ENCODE measurements around the gene SRD5A1. TPM values are rescaled to one million over a fixed set of nuclear protein-coding genes. Genes with fewer than 3 reads are reported as not detected.

SRD5A1 gene
- total RNA-seq, 2 donors from 2014 or later: 15.9 to 17.4 TPM

- Histone ChIP-seq H3K27ac (no peak overlapping the region), H3K27me3 (no peaks in the 10 kb centered on the region), H3K9me3 (no peaks in the 10 kb centered on the region), H3K4me3 (no peak overlapping the region), H3K9ac (ENCODE audit: low read depth in 2 of 2, low read length in 2 of 2) (no peak overlapping the region), H3K36me3 (no peaks in the 10 kb centered on the region), H3K4me1 (no peaks in the 10 kb centered on the region)
- intact Hi-C loops (cut with DNase I): no loop called here
- peak; percentile 2 for DNase-seq
- TF ChIP-seq, protein P1, sequence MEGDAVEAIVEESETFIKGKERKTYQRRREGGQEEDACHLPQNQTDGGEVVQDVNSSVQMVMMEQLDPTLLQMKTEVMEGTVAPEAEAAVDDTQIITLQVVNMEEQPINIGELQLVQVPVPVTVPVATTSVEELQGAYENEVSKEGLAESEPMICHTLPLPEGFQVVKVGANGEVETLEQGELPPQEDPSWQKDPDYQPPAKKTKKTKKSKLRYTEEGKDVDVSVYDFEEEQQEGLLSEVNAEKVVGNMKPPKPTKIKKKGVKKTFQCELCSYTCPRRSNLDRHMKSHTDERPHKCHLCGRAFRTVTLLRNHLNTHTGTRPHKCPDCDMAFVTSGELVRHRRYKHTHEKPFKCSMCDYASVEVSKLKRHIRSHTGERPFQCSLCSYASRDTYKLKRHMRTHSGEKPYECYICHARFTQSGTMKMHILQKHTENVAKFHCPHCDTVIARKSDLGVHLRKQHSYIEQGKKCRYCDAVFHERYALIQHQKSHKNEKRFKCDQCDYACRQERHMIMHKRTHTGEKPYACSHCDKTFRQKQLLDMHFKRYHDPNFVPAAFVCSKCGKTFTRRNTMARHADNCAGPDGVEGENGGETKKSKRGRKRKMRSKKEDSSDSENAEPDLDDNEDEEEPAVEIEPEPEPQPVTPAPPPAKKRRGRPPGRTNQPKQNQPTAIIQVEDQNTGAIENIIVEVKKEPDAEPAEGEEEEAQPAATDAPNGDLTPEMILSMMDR (IDR thresholded peaks at IDR 0.05): no peak
Observed at GRCh38 chr5:6700074-6700684, 66.9 kb downstream of the SRD5A1 start.

GRCh38 chr5:6700685-6701355 is 67.6 kb downstream of the SRD5A1 start:
- DNase-seq: peak; percentile 15
- TF ChIP-seq, protein P1 (IDR thresholded peaks at IDR 0.05): no peak
- Histone ChIP-seq H3K27ac (no peak overlapping the region), H3K27me3 (no peaks in the 10 kb centered on the region), H3K9ac (ENCODE audit: low read depth in 2 of 2, low read length in 2 of 2) (no peak overlapping the region), H3K4me3 (no peak overlapping the region), H3K4me1 (no peaks in the 10 kb centered on the region), H3K36me3 (no peaks in the 10 kb centered on the region), H3K9me3 (no peaks in the 10 kb centered on the region)
- intact Hi-C loops (cut with DNase I): no loop called here

GRCh38 chr5:6701491-6701890 is 68.3 kb downstream of the SRD5A1 start:
- H3K4me1 ChIP-seq: no peaks in the 10 kb centered on the region
- no peak overlapping the region for H3K4me3 ChIP-seq
- no peaks in the 10 kb centered on the region for H3K36me3 ChIP-seq
- no peaks in the 10 kb centered on the region for H3K9me3 ChIP-seq
- no peak overlapping the region for H3K9ac ChIP-seq (ENCODE audit: low read depth in 2 of 2, low read length in 2 of 2)
- H3K27ac ChIP-seq: no peak overlapping the region
- TF ChIP-seq, protein P1 (IDR thresholded peaks at IDR 0.05): no peak
- no peaks in the 10 kb centered on the region for H3K27me3 ChIP-seq
- intact Hi-C loops (cut with DNase I): no loop called here
- DNase-seq: peak; percentile 3

- DNase-seq: no peak
- TF ChIP-seq, protein P1 (IDR thresholded peaks at IDR 0.05): no peak
- no peak overlapping the region for H3K9ac ChIP-seq (ENCODE audit: low read depth in 2 of 2, low read length in 2 of 2)
- intact Hi-C loops (cut with DNase I): no loop called here
- no peaks in the 10 kb centered on the region for H3K9me3 ChIP-seq
- no peaks in the 10 kb centered on the region for H3K4me1 ChIP-seq
- H3K36me3 ChIP-seq: no peaks in the 10 kb centered on the region
- H3K27me3 ChIP-seq: no peaks in the 10 kb centered on the region
- no peak overlapping the region for H3K4me3 ChIP-seq
- no peak overlapping the region for H3K27ac ChIP-seq
Observed at GRCh38 chr5:6702633-6703032, 69.4 kb downstream of the SRD5A1 start.

GRCh38 chr5:6703806-6704205 is 70.6 kb downstream of the SRD5A1 start:
- Histone ChIP-seq H3K36me3 (no peaks in the 10 kb centered on the region), H3K27ac (no peak overlapping the region), H3K27me3 (no peaks in the 10 kb centered on the region), H3K9ac (ENCODE audit: low read depth in 2 of 2, low read length in 2 of 2) (no peak overlapping the region), H3K4me1 (no peaks in the 10 kb centered on the region), H3K4me3 (no peak overlapping the region), H3K9me3 (no peaks in the 10 kb centered on the region)
- no peak for DNase-seq
- TF ChIP-seq, protein P1 (IDR thresholded peaks at IDR 0.05): no peak
- intact Hi-C loops (cut with DNase I): no loop called here

All from colonic mucosa (tissue), 4 donors.